ENCODE data around the gene TJAP1.

TJAP1 gene

GRCh38 chr6:43504756-43505593, 27.6 kb downstream of the TJAP1 start:
- no peak for DNase-seq (ENCODE audit: low read depth in 2 of 2)

GRCh38 chr6:43505718-43506117, 28.3 kb downstream of the TJAP1 start:
- DNase-seq (ENCODE audit: low read depth in 2 of 2): no peak

- DNase-seq (ENCODE audit: low read depth in 2 of 2): no peak
These were observed 28.8 kb downstream of the TJAP1 start for GRCh38 chr6:43506171-43506570.

- DNase-seq (ENCODE audit: low read depth in 2 of 2): peak; percentile 58 to 63
These were observed 29.5 kb downstream of the TJAP1 start for GRCh38 chr6:43506667-43507471.

- DNase-seq (ENCODE audit: low read depth in 2 of 2): no peak
These were observed 31.2 kb downstream of the TJAP1 start for GRCh38 chr6:43508481-43509141.

GRCh38 chr6:43509142-43509983, 32.0 kb downstream of the TJAP1 start:
- no peak for DNase-seq (ENCODE audit: low read depth in 2 of 2)

- peak; percentile 64 to 65 for DNase-seq (ENCODE audit: low read depth in 2 of 2)
These were observed 32.8 kb downstream of the TJAP1 start, which contains the start of gene LRRC73 for GRCh38 chr6:43509984-43510826. Gene LRRC73, minus strand, starts transcription at chr6:43510346. Its CDS starts 561 bp downstream, at chr6:43509785.

GRCh38 chr6:43510827-43511163, 33.4 kb downstream of the TJAP1 start:
- DNase-seq (ENCODE audit: low read depth in 2 of 2): no peak

- DNase-seq (ENCODE audit: low read depth in 2 of 2): no peak
These were observed 34.5 kb downstream of the TJAP1 start for GRCh38 chr6:43511824-43512415.

- no peak for DNase-seq (ENCODE audit: low read depth in 2 of 2)
These were observed 38.4 kb downstream of the TJAP1 start for GRCh38 chr6:43515808-43516207.

GRCh38 chr6:43516367-43516696, 39.0 kb downstream of the TJAP1 start:
- DNase-seq (ENCODE audit: low read depth in 2 of 2): no peak

GRCh38 chr6:43516697-43517504, 39.5 kb downstream of the TJAP1 start, which contains the start of the genes POLR1C and YIPF3:
Gene POLR1C, plus strand, starts transcription at chr6:43517089. Its CDS starts 21 bp downstream, at chr6:43517110.
Gene YIPF3, minus strand, starts transcription at chr6:43516926. Its CDS starts 119 bp downstream, at chr6:43516807.
- DNase-seq (ENCODE audit: low read depth in 2 of 2): peak; percentile 95 to 96

- DNase-seq (ENCODE audit: low read depth in 2 of 2): no peak
These were observed 40.4 kb downstream of the TJAP1 start for GRCh38 chr6:43517505-43518357.

GRCh38 chr6:43520097-43520496, 42.7 kb downstream of the TJAP1 start:
- DNase-seq (ENCODE audit: low read depth in 2 of 2): no peak

GRCh38 chr6:43521836-43522235, 44.5 kb downstream of the TJAP1 start:
- no peak for DNase-seq (ENCODE audit: low read depth in 2 of 2)

GRCh38 chr6:43522547-43523261, 45.3 kb downstream of the TJAP1 start:
- no peak for DNase-seq (ENCODE audit: low read depth in 2 of 2)

- DNase-seq (ENCODE audit: low read depth in 2 of 2): no peak
These were observed 45.9 kb downstream of the TJAP1 start for GRCh38 chr6:43523284-43523683.
